ENCODE data around the gene CD99.
"Not testable (repeated sequence)": the region's sequence is repeated elsewhere in the genome, so short reads cannot be mapped to it uniquely, and the experiment has no call there.

CD99 gene

GRCh38 chrX:2732649-2733048, 41.6 kb downstream of the CD99 start:
- no peak for ATAC-seq (replicated peaks)
- H3K36me3 Mint-ChIP-seq (ENCODE audit: insufficient read depth): peaks cover 92% of the 10 kb centered on the region
- peaks cover 15 to 21% of the 10 kb centered on the region in 2 donors for H3K4me1 Mint-ChIP-seq (ENCODE audit: low read depth in 2 of 2)
- no peaks in the 10 kb centered on the region for H3K27me3 Mint-ChIP-seq
- peak overlapping the region; percentile 93 to 95 for H3K27ac Mint-ChIP-seq
- H3K4me3 Mint-ChIP-seq: no peak overlapping the region
- H3K9me3 Mint-ChIP-seq: no peaks in the 10 kb centered on the region
- DNase-seq: no peak

- Mint-ChIP-seq H3K9me3 (no peaks in the 10 kb centered on the region), H3K27ac (peak overlapping the region; percentile 93 to 95), H3K4me1 (ENCODE audit: low read depth in 2 of 2) (peaks cover 15 to 21% of the 10 kb centered on the region in 2 donors), H3K36me3 (ENCODE audit: insufficient read depth) (peaks cover 92% of the 10 kb centered on the region), H3K27me3 (no peaks in the 10 kb centered on the region), H3K4me3 (no peak overlapping the region)
- DNase-seq: no peak
- ATAC-seq (replicated peaks): no peak
Observed at GRCh38 chrX:2733286-2733685, 42.2 kb downstream of the CD99 start.

- Mint-ChIP-seq H3K27ac (peak overlapping the region in 1 of 2 donors; percentile 78), H3K36me3 (ENCODE audit: insufficient read depth) (peaks cover 77% of the 10 kb centered on the region), H3K4me1 (ENCODE audit: low read depth in 2 of 2) (peaks cover 15 to 21% of the 10 kb centered on the region in 2 donors), H3K27me3 (no peaks in the 10 kb centered on the region), H3K4me3 (no peak overlapping the region), H3K9me3 (no peaks in the 10 kb centered on the region)
- DNase-seq (no peak), ATAC-seq (replicated peaks) (no peak)
Observed at GRCh38 chrX:2735270-2735669, 44.2 kb downstream of the CD99 start.

GRCh38 chrX:2740672-2741071, 49.6 kb downstream of the CD99 start:
- DNase-seq (no peak), ATAC-seq (replicated peaks) (no peak)
- Mint-ChIP-seq H3K36me3 (ENCODE audit: insufficient read depth) (peaks cover 51% of the 10 kb centered on the region), H3K27ac (peak overlapping the region; percentile 55 to 69), H3K4me3 (no peak overlapping the region), H3K9me3 (no peaks in the 10 kb centered on the region), H3K27me3 (no peaks in the 10 kb centered on the region), H3K4me1 (ENCODE audit: low read depth in 2 of 2) (peaks cover 0 to 7% of the 10 kb centered on the region in 2 donors)

GRCh38 chrX:2741386-2741785, 50.3 kb downstream of the CD99 start:
- Mint-ChIP-seq H3K27me3 (no peaks in the 10 kb centered on the region), H3K27ac (peak overlapping the region in 1 of 2 donors; percentile 55), H3K4me1 (ENCODE audit: low read depth in 2 of 2) (peaks cover 0 to 14% of the 10 kb centered on the region in 2 donors), H3K4me3 (no peak overlapping the region), H3K36me3 (ENCODE audit: insufficient read depth) (peaks cover 44% of the 10 kb centered on the region), H3K9me3 (no peaks in the 10 kb centered on the region)
- DNase-seq (no peak), ATAC-seq (replicated peaks) (no peak)

GRCh38 chrX:2746250-2746649, 55.2 kb downstream of the CD99 start:
- not testable (repeated sequence) for H3K4me3 Mint-ChIP-seq; H3K9me3 Mint-ChIP-seq; H3K27me3 Mint-ChIP-seq; DNase-seq; ATAC-seq (replicated peaks)
- Mint-ChIP-seq H3K36me3 (ENCODE audit: insufficient read depth) (peaks cover 15% of the 10 kb centered on the region), H3K4me1 (ENCODE audit: low read depth in 2 of 2) (peaks cover 0 to 19% of the 10 kb centered on the region in 2 donors), H3K27ac (peak overlapping the region in 1 of 2 donors; percentile 54)

- H3K27me3 Mint-ChIP-seq: no peaks in the 10 kb centered on the region
- no peaks in the 10 kb centered on the region for H3K36me3 Mint-ChIP-seq (ENCODE audit: insufficient read depth)
- no peaks in the 10 kb centered on the region for H3K9me3 Mint-ChIP-seq
- H3K4me1 Mint-ChIP-seq (ENCODE audit: low read depth in 2 of 2): peaks cover 0 to 15% of the 10 kb centered on the region in 2 donors
- H3K27ac Mint-ChIP-seq: peak overlapping the region in 1 of 2 donors; percentile 57
- DNase-seq: no peak
- H3K4me3 Mint-ChIP-seq: no peak overlapping the region
- no peak for ATAC-seq (replicated peaks)
Observed at GRCh38 chrX:2748171-2748814, 57.2 kb downstream of the CD99 start.

- no peaks in the 10 kb centered on the region for H3K9me3 Mint-ChIP-seq
- no peaks in the 10 kb centered on the region for H3K36me3 Mint-ChIP-seq (ENCODE audit: insufficient read depth)
- H3K27me3 Mint-ChIP-seq: no peaks in the 10 kb centered on the region
- H3K27ac Mint-ChIP-seq: peak overlapping the region in 1 of 2 donors; percentile 57
- ATAC-seq (replicated peaks): no peak
- peaks cover 0 to 15% of the 10 kb centered on the region in 2 donors for H3K4me1 Mint-ChIP-seq (ENCODE audit: low read depth in 2 of 2)
- DNase-seq: no peak
- no peak overlapping the region for H3K4me3 Mint-ChIP-seq
Observed at GRCh38 chrX:2748815-2749188, 57.7 kb downstream of the CD99 start.

GRCh38 chrX:2751291-2751690, 60.2 kb downstream of the CD99 start:
- DNase-seq: no peak
- Mint-ChIP-seq H3K9me3 (no peaks in the 10 kb centered on the region), H3K4me1 (ENCODE audit: low read depth in 2 of 2) (peaks cover 0 to 10% of the 10 kb centered on the region in 2 donors)

GRCh38 chrX:2751874-2752300, 60.8 kb downstream of the CD99 start, which contains the start of gene XG:
TSS of gene XG (plus strand) at chrX:2752040. CDS start at chrX:2752275, 235 bp downstream.
- not testable (repeated sequence) for DNase-seq; ATAC-seq (replicated peaks); H3K27me3 Mint-ChIP-seq; H3K9me3 Mint-ChIP-seq; H3K4me1 Mint-ChIP-seq (ENCODE audit: low read depth in 2 of 2); H3K36me3 Mint-ChIP-seq (ENCODE audit: insufficient read depth); H3K4me3 Mint-ChIP-seq
- peak within 1 kb of the TSS in 1 of 2 donors; percentile 17 for H3K27ac Mint-ChIP-seq

More at GRCh38 chrX:2751291-2751690, 60.2 kb downstream of the CD99 start:
- no peak for ATAC-seq (replicated peaks)
- no peaks in the 10 kb centered on the region for H3K36me3 Mint-ChIP-seq (ENCODE audit: insufficient read depth)
- no peak overlapping the region for H3K27ac Mint-ChIP-seq
- H3K27me3 Mint-ChIP-seq: peaks cover 0 to 3% of the 10 kb centered on the region in 2 donors
- H3K4me3 Mint-ChIP-seq: no peak overlapping the region

GRCh38 chrX:2752441-2752840, 61.3 kb downstream of the CD99 start:
- not testable (repeated sequence) for H3K27ac Mint-ChIP-seq; DNase-seq; ATAC-seq (replicated peaks); H3K4me3 Mint-ChIP-seq; H3K9me3 Mint-ChIP-seq; H3K4me1 Mint-ChIP-seq (ENCODE audit: low read depth in 2 of 2); H3K36me3 Mint-ChIP-seq (ENCODE audit: insufficient read depth)
- H3K27me3 Mint-ChIP-seq: peaks cover 10 to 15% of the 10 kb centered on the region in 2 donors

- H3K27ac Mint-ChIP-seq; H3K4me1 Mint-ChIP-seq (ENCODE audit: low read depth in 2 of 2); H3K9me3 Mint-ChIP-seq; H3K36me3 Mint-ChIP-seq (ENCODE audit: insufficient read depth); DNase-seq; ATAC-seq (replicated peaks); H3K4me3 Mint-ChIP-seq: not testable (repeated sequence)
- H3K27me3 Mint-ChIP-seq: peaks cover 16 to 17% of the 10 kb centered on the region in 2 donors
Observed at GRCh38 chrX:2755163-2755715, 64.1 kb downstream of the CD99 start.

GRCh38 chrX:2756548-2756947, 65.5 kb downstream of the CD99 start:
- Mint-ChIP-seq H3K27me3 (peaks cover 16 to 17% of the 10 kb centered on the region in 2 donors), H3K27ac (no peak overlapping the region), H3K9me3 (no peaks in the 10 kb centered on the region), H3K4me3 (no peak overlapping the region), H3K4me1 (ENCODE audit: low read depth in 2 of 2) (no peaks in the 10 kb centered on the region), H3K36me3 (ENCODE audit: insufficient read depth) (no peaks in the 10 kb centered on the region)
- ATAC-seq (replicated peaks) (no peak), DNase-seq (no peak)

- no peaks in the 10 kb centered on the region for H3K36me3 Mint-ChIP-seq (ENCODE audit: insufficient read depth)
- H3K4me3 Mint-ChIP-seq: no peak overlapping the region
- no peaks in the 10 kb centered on the region for H3K9me3 Mint-ChIP-seq
- H3K27me3 Mint-ChIP-seq: peaks cover 17 to 21% of the 10 kb centered on the region in 2 donors
- H3K27ac Mint-ChIP-seq: no peak overlapping the region
- ATAC-seq (replicated peaks): no peak
- H3K4me1 Mint-ChIP-seq (ENCODE audit: low read depth in 2 of 2): no peaks in the 10 kb centered on the region
- DNase-seq: no peak
Observed at GRCh38 chrX:2761246-2761645, 70.2 kb downstream of the CD99 start.

Measured in effector memory CD8-positive, alpha-beta T cell (primary cell).